Ovary (tissue), 3 donors: ENCODE data around the gene PSMD14.

Experiments used
- EP300 ChIP-seq: sonication (generic); formaldehyde crosslinking; IDR thresholded peaks from one replicate; pipeline ENCODE4 v1.6.1; 2017; ENCODE audit warnings: antibody characterized with exemption
- POLR2A ChIP-seq: fragments of 450-650 bp; IDR thresholded peaks from one replicate; pipeline ENCODE4 v1.6.1; 2017; ENCODE audit warnings: antibody characterized with exemption, mild to moderate bottlenecking, moderate library complexity
- TF ChIP-seq, protein P1 (sequence below), 3 donors: fragments of 450-650 bp in 2 of 3; fragments of 200-600 bp in 1 of 3; IDR thresholded peaks; one replicate each; pipeline versions ENCODE4 v1.5.1 to v1.8.0; 2016 to 2022; ENCODE audit warnings: antibody characterized with exemption in 3 of 3, mild to moderate bottlenecking in 1 of 3
- donor health status: DM: no; HTN: no; CAD: no.

DNA sequence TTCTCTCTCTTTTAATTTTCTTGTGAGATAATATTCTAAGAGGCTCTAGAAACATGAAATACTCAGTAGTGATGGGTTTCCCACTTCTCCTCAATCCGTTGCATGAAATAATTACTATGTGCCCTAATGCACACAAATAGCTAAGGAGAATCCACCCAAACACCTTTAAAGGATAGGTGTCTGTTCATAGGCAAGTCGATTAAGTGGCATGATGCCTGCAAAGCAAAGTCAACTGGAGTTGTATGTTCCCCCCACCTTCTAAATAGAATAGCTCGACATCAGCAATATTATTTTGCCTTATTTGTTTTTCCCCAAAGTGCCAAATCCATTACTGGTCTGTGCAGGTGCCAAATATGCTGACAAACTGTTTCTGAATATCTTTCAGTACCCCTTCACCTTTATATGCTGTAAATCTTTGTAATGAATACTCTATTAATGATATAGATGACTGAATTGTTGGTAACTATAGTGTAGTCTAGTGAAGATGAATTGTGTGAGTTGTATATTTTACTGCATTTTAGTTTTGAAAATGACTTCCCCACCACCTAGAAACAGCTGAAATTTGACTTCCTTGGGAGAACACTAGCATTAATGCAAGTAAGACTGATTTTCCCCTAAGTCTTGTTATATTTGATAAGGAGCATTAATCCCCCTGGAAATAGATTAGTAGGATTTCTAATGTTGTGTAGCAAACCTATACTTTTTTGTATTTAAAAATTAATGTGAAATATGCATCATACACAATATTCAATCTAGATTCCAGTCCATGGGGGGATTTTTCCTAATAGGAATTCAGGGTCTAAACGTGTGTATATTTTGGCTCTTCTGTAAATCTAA lies 116.9 kb downstream of the PSMD14 start:
- TF ChIP-seq, protein P1, sequence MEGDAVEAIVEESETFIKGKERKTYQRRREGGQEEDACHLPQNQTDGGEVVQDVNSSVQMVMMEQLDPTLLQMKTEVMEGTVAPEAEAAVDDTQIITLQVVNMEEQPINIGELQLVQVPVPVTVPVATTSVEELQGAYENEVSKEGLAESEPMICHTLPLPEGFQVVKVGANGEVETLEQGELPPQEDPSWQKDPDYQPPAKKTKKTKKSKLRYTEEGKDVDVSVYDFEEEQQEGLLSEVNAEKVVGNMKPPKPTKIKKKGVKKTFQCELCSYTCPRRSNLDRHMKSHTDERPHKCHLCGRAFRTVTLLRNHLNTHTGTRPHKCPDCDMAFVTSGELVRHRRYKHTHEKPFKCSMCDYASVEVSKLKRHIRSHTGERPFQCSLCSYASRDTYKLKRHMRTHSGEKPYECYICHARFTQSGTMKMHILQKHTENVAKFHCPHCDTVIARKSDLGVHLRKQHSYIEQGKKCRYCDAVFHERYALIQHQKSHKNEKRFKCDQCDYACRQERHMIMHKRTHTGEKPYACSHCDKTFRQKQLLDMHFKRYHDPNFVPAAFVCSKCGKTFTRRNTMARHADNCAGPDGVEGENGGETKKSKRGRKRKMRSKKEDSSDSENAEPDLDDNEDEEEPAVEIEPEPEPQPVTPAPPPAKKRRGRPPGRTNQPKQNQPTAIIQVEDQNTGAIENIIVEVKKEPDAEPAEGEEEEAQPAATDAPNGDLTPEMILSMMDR (IDR thresholded peaks at IDR 0.05): no peak
- TF ChIP-seq POLR2A: no peak
- no peak for TF ChIP-seq EP300
